NCI-H1694 (cell line): ENCODE measurements around the gene GTPBP3.
"Not testable (repeated sequence)": the region's sequence is repeated elsewhere in the genome, so short reads cannot be mapped to it uniquely, and the experiment has no call there.

Experiments
- DNase-seq: peaks from one replicate; lab custom pipeline; 2025; lab: John Stamatoyannopoulos, UW

The GTPBP3 gene

DNA sequence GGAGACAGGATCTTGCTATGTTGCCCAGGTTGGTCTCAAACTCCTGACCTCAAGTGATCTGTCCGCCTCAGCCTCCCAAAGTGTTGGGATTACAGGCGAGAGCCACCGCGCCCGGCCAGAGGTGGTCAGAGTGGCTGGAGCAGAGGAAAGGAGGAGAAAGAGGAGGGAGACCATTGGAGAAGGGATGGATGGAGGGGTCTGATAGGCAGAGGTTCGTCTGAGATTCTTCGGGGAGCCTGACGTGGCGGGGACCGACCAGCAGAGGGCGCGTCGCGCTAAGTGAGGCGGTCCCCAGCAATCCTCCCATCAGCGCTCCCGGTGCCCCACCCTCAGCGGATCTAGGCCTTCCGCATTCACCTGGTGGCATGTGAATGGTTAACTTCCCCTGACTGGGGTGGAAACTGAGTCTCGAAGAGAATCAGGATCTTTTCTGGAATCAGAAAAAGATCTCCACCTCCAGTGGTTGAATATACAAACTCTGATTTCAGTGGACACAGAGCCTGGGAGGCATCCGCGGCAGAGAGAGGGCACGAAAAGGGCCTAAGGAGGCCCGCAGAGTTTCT is 8.8 kb downstream of the GTPBP3 start:
- peak; percentile 19 for DNase-seq

DNA sequence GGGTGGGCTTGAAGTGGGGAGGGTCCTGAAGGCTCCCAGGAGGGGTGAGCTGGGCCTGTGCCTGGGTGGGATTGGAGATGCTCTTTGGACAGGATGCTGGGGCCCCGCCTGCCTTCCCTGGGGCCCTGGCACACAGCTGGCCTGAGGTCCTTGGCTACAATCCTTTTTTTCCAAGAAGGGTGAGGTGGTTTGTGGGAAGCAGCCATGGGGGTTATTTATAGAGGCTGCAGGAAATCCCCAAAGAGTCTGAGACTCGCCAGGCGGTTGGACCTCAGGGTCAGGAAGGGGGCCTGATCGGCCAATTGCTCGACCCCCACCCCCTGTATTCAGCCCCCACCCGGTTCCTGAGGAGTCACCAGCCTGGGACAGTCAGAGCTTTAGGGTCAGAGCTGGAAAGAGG is 10.0 kb downstream of the GTPBP3 start:
- no peak for DNase-seq

DNA sequence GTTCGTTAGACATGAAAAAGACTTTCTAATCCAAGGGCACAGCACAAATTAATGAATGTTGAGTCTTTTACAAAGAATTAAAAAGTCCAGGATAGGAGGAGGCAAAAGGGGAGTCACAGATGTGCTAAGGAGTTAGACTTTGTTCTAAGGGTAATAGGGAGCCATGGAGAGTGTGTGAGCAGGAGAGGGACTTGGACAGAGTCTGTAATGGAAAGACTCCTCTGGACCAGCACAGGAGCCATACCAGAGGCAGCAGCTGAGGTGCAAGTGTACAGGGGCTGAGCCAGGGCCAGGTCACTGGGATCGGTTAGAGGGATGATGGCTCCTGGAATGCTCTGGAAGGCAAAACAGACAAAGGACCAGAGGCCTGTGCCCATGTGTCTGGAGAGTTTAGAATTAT is 10.5 kb downstream of the GTPBP3 start:
- no peak for DNase-seq

DNA sequence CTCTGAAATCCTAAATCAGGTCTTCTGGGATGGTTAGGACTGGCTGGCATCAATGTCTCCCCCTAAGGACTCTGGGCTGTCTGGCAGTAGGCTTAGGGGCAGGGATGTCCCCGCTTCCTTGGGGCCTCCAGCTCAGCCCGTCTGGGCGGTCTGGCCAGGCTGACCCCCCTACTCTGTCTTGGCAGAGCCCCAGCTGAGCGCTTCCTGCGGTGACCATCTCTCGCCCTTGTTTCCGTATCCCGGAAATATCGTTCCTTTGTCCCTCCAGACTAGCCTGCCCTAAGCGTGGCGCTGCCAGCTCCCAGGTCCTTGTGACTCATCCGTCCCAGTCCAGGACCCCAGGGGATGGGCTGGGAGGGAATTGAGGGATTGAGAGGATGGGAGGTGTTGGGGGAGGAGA is 11.3 kb downstream of the GTPBP3 start:
- no peak for DNase-seq

DNA sequence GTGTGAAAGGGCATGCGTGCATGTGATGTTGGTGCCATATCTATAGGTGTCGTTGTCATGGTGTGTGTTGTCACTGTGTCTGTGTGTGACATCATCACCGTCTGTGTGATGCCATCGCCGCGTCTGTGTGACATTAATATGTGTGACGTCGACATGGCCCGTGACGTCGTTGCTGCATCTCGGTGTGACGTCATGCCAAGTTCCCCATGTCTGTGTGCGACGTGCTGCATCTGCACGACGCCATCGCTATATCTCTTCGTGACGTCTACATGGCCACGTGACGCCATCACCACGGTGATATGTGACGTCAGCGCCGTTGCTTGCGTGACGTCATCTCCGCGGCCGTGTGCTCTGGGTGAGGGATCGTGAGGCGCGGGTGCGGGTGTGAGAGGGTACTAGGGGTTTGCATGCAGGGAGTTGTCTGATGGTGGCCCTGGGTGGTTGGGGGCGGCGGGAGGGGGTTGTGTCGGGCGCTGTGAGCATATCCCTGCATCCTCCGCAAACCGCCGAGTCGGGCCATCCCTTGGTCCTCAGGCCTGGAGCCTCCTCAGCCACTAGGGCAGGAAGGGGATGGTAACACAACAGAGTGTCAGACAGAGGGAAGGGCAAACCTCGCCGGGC is 14.6 kb downstream of the GTPBP3 start:
- no peak for DNase-seq

DNA sequence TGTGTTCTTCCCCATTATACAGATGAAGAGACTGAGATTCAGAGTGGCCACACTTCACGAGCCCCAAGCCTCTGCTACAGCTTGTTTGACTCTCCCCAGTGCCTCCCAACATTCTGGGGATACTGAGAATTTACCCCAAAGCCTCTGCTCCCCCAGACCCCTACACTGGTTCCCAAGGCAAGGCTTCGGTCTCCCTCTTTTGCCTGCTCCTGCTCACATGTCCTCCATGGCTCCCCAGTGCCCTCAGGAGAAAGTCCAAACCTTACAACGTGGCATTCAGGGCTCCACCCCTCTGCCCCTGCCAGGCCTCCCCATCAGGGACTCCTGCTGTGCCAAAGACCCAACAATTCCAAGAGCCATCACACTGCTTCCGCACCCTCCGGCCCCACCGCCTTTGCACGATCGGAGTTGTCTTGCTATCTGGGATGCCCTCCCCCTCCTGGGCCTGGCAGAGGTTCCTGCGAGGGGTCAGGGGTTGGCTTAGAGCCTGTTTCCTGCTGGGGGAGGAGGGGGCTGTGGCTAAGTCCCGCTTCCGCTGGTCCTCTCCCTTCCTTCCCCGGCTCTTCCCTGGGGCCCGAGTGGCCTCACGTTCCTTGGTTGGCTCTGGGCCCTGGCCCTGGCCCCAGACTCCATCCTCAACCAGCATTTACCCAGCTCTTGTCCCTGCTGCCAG is 15.4 kb downstream of the GTPBP3 start:
- DNase-seq: no peak

DNA sequence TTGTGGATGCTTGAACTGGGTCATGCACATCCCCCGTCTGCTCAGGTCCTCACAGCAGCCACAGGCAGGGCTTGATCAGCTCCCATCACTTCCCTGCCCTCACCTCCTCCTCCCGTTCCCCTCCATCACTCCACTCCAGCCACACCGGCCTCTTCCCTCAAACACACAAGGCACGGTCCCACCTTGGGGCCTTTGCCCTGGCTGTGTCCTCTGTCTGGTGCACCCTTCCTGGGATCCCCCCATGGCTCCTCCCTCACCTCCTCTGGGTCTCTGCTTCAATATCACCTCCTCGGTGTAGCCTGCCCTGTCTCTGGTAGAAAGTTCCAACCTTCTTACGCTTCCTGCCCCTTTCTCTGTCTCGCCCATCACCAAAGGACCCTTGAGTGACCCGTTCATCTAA is 16.0 kb downstream of the GTPBP3 start:
- no peak for DNase-seq

DNA sequence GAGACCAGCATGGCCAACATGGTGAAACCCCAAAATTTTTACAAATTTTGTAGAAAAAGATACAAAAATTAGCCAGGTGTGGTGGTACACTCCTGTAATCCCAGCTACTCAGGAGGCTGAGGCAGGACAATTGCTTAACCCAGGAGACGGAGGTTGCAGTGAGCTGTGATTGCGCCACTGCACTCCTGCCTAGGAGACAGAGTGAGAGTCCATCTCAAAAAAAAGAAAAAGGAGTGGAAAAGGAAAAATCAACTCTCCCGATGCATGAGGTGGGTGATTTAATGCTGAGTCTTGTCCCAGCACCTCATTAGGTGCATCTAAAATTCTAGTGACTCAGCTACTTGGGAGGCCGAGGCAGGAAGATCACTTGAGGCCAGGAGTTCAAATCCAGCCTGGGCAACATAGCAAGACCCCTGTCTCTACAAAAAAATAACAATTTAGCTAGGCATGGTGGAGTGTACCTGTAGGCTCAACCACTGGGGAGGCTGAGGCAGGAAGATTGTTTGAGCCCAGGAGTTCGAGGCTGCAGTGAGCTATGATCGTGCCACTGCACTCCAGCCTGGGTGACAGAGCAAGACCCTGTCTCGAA is 19.8 kb downstream of the GTPBP3 start:
- DNase-seq: no peak

DNA sequence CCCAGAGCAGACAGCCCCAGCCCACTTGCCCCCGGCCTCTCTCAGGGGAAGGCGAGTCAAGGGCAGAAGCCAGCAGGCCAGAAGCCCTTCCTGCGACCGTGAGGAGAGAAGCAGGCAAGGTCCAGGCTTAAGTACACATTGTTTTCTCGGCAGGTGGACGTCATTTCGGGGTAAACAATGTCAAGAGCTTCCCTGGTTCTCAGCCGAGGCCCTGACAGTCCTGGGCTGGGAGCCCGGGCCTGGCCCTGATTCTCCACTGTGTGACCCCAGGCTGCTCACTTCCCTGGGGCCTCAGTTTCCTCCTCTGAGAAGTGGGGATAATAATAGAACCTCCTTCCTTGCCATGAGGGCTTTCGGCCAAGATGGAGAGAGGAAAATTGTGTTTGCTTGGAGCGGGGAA is 20.4 kb downstream of the GTPBP3 start:
- no peak for DNase-seq

DNA sequence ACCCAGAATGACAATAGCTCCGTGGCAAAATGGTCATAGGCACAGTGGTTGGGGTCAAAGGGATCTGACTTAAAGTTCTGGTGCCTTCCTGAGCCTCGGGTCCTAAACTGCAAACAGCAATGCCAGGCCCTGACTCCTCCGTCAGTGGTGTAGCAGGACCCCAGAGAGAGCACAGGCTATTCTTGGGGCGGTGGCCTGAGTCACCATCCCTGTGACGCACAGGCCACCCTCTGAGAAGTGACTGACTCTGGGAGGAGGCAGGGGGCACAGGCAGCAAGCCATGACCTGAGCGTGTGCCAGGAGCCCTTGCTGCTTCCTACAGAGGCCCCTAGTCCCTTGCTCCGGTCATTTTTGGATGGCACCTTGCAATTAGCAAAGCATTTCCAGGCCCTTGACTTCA is 21.0 kb downstream of the GTPBP3 start:
- DNase-seq: no peak

DNA sequence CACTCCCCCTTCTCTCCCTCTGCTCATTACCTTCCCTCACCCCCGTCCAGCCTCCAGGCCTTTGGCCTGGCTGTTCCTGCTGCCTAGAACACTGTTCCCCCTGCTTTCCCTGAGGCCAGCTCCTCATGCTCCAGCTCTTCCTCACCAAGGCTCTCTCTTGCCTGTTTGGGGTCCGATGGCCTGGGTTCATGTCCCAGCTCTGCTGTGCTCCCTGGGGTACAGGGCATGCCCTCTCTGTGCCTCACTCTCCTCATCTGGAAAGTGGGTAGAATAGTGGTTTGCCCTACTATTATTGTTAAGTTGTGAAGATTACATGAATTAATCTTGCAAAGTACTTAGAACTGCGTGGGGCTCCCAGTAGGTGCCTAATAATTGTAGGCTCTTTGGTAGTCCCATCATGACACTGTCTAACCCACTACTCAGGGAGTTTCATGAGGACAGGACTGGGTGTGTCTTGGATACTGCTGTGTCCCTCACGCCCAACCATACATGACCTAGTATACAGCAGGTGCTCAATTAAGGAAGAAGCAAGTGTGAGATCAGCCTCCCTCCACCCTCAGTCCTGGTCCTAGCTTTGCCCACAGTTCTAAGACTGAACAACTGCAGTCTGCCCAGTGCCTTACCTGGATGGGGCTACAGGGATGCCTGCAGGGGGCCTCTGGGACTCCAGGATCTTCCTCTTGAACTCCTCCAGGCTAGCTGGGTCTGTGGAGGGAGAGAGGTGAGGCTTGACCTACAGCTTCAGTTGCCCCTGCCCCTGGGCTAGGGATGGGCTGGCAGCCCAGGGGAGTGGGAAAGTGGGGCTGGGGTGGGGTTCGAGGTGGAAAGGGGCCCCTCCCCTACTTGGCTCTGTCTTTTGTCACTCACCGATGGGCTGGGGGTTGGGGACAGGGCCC is 22.8 kb downstream of the GTPBP3 start:
- DNase-seq: no peak

DNA sequence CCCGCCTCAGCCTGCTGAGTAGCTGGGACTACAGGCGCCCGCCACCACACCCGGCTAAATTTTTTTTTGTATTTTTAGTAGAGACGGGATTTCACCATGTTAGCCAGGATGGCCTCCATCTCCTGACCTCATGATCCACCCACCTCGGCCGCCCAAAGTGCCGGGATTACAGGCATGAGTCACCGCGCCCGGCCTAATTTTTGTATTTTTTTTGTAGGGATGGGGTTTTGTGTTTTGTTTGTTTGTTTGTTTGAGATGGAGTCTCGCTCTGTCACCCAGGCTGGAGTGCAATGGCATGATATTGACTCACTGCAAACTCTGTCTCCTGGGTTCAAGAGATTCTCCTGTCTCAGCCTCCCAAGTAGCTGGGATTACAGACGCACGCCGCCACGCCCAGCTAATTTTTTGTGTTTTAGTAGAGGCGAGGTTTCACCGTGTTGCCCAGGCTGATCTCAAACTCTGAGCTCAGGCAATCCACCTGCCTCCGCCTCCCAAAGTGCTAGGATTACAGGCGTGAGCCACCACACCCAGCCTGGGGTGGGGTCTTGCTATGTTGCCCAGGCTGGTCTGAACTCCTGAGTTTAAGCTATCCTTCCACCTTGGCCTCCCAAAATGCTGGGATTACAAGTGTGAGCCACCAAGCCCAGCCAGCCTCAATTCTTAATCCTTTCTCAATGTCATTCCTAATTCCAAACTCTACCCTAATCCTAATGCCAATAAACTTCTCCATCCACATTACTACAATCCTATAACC is 26.7 kb downstream of the GTPBP3 start:
- not testable (repeated sequence) for DNase-seq

DNA sequence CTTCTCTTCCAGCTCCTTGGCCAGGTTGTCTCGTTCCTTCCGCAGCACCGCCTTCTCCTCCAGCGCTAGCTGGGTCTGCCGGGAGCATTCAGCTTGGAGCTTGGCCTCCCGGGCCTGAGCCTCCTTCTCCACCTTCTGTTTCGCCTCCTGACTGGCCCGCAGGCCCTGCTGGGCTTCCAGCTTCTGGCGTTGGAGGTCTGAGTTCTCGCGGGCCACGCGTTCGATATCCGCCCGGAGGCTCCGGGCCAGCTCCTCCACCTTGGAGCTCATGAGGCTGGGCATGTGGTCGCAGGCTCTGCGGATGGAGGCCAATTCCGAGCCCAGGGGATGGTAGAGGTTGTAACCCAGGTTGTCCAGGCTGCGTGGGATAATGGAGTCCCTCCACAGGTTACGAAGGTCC is 28.0 kb downstream of the GTPBP3 start:
- no peak for DNase-seq

DNA sequence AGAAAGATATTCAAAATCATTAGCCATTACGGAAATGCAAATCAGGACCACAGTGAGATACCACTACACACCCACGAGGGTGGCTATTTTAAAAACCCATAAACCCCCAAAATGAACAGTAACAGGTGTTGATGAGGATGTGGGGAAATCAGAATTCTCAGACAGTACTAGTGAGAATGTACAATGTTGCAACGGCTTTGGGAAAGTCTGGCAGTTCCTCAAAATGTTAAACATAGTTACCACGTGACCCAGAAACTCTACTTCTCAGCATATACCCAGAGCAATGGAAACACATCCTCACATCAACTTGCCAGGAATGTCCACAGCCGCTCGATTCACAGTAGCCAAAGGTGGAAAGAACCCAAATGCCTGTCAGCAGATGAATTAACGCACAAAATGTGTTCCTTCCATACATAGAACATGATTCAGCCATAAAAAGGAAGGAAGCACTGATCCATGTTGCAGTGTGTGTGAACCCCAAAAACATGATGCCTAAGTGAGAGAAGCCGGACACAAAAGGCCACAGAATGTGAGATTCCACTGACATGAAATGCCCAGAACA is 32.8 kb downstream of the GTPBP3 start:
- DNase-seq: no peak

DNA sequence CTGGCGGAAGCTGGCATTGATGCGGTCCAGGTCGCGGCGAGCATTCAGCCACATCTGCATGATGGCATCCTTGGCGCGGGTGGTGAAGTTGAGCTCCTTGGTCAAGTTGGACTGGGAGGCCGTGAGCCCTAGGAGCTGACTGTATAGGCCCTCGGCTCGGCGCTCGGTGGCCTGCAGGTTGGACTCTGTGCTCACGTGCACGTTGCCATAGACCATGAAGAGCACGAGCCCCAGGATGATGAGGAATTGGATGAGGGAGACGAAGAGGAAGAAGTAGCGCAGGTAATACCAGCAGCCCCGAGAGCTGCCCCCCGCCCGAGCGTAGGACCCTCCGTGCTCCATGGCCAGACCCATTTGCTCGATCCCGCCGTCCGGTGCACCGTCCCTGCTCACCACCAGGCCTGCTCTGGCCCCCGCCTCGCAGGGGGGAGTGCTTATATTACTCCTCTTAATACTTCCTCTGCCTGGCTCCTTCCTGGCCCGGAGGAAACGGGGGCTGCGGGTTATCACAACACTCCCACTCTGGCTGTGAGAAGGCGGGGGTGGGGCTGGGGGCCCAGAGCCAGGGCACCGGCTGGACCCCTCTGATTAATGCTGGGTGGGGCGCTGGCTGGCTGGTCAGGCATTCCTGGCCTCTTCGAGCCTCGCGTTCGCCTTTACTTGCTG is 39.7 kb downstream of the GTPBP3 start, which contains the start of gene PLVAP:
PLVAP (minus strand) TSS at position 408 of the 666 bp plus-strand sequence; CDS start at position 354, 54 bp downstream.
- DNase-seq: no peak

DNA sequence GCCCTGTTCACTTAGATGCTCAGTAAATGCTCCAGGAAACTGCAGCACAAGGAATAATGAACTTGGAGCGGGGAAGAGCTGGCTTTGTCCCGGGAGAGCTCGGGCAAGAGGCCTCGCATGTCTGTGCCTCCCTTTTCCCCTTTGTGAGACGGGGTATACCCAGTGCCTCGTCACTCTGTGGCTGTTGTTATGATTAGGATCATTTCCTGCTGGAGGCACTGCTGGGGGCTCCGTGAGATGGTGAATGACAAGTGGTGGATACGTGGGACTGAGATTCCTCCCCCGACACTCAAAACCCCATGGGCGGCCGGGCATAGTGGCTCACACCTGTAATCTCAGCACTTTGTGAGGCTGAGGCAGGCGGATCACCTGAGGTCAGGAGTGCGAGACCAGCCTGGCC is 40.9 kb downstream of the GTPBP3 start:
- DNase-seq: no peak

DNA sequence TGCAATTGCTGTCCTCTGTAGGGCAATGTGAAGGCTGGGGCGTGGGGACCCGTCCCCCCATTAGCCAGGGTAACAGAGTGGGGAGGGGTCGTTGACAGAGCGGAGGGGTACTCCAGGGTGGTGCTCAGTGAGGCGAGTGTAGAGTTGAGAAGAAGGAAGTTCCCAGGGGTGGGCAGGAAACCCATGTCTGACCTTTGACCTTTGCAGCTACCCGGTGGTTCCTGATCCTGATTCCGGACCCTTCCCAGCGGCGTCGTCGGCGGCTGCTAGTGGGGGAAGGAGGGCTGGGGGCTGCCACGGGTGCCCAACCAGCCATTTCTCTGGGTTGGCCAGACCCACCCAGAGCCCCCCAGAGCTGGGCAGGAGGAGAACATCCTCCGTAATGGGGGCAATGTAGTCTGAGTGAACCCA is 41.9 kb downstream of the GTPBP3 start:
- DNase-seq: no peak

DNA sequence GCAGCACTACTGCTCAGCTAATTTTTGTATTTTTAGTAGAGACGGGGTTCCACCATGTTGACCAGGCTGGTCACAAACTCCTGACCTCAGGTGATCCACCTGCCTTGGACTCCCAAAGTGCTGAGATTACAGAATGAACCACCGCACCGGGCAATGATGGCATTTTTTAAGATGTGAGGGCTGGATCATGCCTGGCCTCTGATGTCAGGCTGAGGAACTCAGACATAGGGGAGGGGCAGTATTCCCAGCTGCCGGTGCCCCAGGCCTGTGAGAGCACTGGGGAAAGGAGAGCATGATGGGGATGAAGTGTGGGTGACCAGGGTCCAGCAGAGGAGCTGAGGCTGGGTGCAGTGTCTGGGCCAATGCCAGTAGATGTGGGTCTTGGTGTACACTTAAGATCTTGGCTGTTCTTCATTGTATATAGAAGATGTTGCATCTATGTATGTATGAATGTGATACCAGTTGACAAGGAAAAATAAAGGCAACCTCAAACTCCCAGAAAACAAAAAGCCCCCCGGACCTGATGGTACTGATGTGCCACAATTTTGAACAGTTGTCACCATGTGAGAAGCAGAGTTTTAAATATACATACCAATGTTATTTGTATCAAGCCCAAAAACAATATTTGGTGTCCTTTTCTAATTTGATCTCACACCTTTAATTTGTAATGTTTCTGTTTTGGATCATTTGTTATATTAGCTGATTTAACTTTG is 43.2 kb downstream of the GTPBP3 start:
- DNase-seq: no peak

DNA sequence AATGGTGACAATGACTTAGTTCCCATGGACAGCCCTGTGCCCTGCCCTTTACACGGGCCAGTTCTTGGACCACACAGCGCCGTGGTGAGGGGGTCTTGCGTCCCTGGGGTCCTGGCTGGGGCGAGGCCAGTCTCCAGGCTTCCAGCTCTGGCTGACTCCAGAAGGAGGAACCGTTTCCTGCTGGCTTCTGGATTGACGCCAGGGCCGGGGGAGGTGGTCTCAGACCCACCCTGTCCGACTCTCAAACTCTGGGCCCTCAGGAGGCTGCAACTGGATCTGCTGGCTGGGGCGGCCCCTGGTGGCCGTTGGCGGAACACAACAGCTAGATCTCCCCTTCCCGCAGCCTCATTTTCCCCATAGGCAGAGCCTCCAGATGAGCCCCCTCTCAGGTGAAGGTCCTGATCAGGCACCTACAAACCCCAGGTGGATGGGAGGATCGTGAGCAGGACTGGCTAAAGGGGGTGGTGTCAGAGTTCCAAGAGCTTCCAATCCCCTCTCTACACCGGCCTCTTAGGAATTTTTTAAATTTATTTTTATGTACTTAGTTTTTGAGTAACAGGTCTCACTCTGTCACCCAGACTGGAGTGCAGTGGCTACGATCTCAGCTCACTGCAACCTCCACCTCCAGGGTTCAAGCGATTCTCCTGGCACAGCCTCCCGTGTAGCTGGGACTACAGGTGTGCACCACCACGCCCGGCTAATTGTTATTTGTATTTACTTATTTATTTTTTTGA is 48.7 kb downstream of the GTPBP3 start:
- DNase-seq: peak; percentile 8
